ENCODE results near the gene UBB. TPM values are rescaled to one million over a fixed set of nuclear protein-coding genes. Genes with fewer than 3 reads are reported as not detected.

Gene UBB
- polyA plus RNA-seq, 1 donor from 2014 or later, result 2,318 TPM

- H3K4me3 ChIP-seq (ENCODE audit: low read length), result no peak overlapping the region
- no peak overlapping the region for H3K9ac ChIP-seq (ENCODE audit: low read length)
- H3K9me3 ChIP-seq (ENCODE audit: low read length), result no peaks in the 10 kb centered on the region
- TF ChIP-seq EZH2 (IDR thresholded peaks at IDR 0.05; ENCODE audit: borderline replicate concordance, insufficient read depth, low read length, poor library complexity, severe bottlenecking), result no peak
- no peak for TF ChIP-seq SMC3 (conservative IDR thresholded peaks at IDR 0.05; ENCODE audit: poor library complexity)
- no peak for TF ChIP-seq TAF1 (IDR thresholded peaks at IDR 0.05; ENCODE audit: low read depth)
- TF ChIP-seq MXI1 (conservative IDR thresholded peaks at IDR 0.05; ENCODE audit: poor library complexity, severe bottlenecking), result no peak
- no peak for TF ChIP-seq POLR2AphosphoS5 (IDR thresholded peaks at IDR 0.05)
- no peak for TF ChIP-seq CTCF (IDR thresholded peaks at IDR 0.05; ENCODE audit: poor library complexity, severe bottlenecking)
- no peak for TF ChIP-seq REST (IDR thresholded peaks at IDR 0.05; ENCODE audit: borderline replicate concordance)
- no peak for TF ChIP-seq RAD21 (conservative IDR thresholded peaks at IDR 0.05)
- no peak for TF ChIP-seq EP300 (conservative IDR thresholded peaks at IDR 0.05; ENCODE audit: poor library complexity, severe bottlenecking)
- H3K27ac ChIP-seq (ENCODE audit: low read length), result no peak overlapping the region
- no peak overlapping the region for H2AFZ ChIP-seq (ENCODE audit: low read depth, low read length)
- H3K4me2 ChIP-seq (ENCODE audit: low read length), result no peak overlapping the region
- no peaks in the 10 kb centered on the region for H3K79me2 ChIP-seq (replicated peaks; ENCODE audit: insufficient read depth, low read length)
- H3K36me3 ChIP-seq (ENCODE audit: insufficient read depth, low read length), result no peaks in the 10 kb centered on the region
- H3K9me2 ChIP-seq (ENCODE audit: insufficient read depth, low read length), result no peaks in the 10 kb centered on the region
- H3K27me3 ChIP-seq (ENCODE audit: insufficient read depth, low read depth, low read length), result no peaks in the 10 kb centered on the region
- H4K20me1 ChIP-seq (ENCODE audit: insufficient read depth), result no peaks in the 10 kb centered on the region
- H3F3A ChIP-seq (ENCODE audit: insufficient read depth, low read length, poor library complexity, severe bottlenecking), result no peaks in the 10 kb centered on the region
Observed at GRCh38 chr17:16358394-16358793, 22.5 kb upstream of the UBB start.

- H4K20me1 ChIP-seq (ENCODE audit: insufficient read depth), result no peaks in the 10 kb centered on the region
- no peak overlapping the region for H3K27ac ChIP-seq (ENCODE audit: low read length)
- no peak overlapping the region for H3K4me3 ChIP-seq (ENCODE audit: low read length)
- no peaks in the 10 kb centered on the region for H3K36me3 ChIP-seq (ENCODE audit: insufficient read depth, low read length)
- no peaks in the 10 kb centered on the region for H3K79me2 ChIP-seq (replicated peaks; ENCODE audit: insufficient read depth, low read length)
- H3K9me2 ChIP-seq (ENCODE audit: insufficient read depth, low read length), result no peaks in the 10 kb centered on the region
- no peak overlapping the region for H3K9ac ChIP-seq (ENCODE audit: low read length)
- no peaks in the 10 kb centered on the region for H3K27me3 ChIP-seq (ENCODE audit: insufficient read depth, low read depth, low read length)
- H3K4me2 ChIP-seq (ENCODE audit: low read length), result no peak overlapping the region
- no peaks in the 10 kb centered on the region for H3F3A ChIP-seq (ENCODE audit: insufficient read depth, low read length, poor library complexity, severe bottlenecking)
- H2AFZ ChIP-seq (ENCODE audit: low read depth, low read length), result no peak overlapping the region
- no peaks in the 10 kb centered on the region for H3K9me3 ChIP-seq (ENCODE audit: low read length)
- no peak for TF ChIP-seq RAD21 (conservative IDR thresholded peaks at IDR 0.05)
- no peak for TF ChIP-seq REST (IDR thresholded peaks at IDR 0.05; ENCODE audit: borderline replicate concordance)
- TF ChIP-seq SMC3 (conservative IDR thresholded peaks at IDR 0.05; ENCODE audit: poor library complexity), result no peak
- TF ChIP-seq CTCF (IDR thresholded peaks at IDR 0.05; ENCODE audit: poor library complexity, severe bottlenecking), result no peak
- no peak for TF ChIP-seq EZH2 (IDR thresholded peaks at IDR 0.05; ENCODE audit: borderline replicate concordance, insufficient read depth, low read length, poor library complexity, severe bottlenecking)
- TF ChIP-seq EP300 (conservative IDR thresholded peaks at IDR 0.05; ENCODE audit: poor library complexity, severe bottlenecking), result no peak
- TF ChIP-seq TAF1 (IDR thresholded peaks at IDR 0.05; ENCODE audit: low read depth), result no peak
- TF ChIP-seq MXI1 (conservative IDR thresholded peaks at IDR 0.05; ENCODE audit: poor library complexity, severe bottlenecking), result no peak
- TF ChIP-seq POLR2AphosphoS5 (IDR thresholded peaks at IDR 0.05), result no peak
Observed at GRCh38 chr17:16361874-16362273, 19.0 kb upstream of the UBB start.
